Stimulated activated CD8-positive, alpha-beta memory T cell treated with anti-CD3 and anti-CD28 coated beads, Interleukin-4, amount 100 ng/mL, for 4 hours (primary cell): Measurements from ENCODE around the gene GNGT2.
A peak's percentile ranks its signal among the peaks of the same experiment; 100 is the strongest.

Experiments used
- DNase-seq, 2 donors: peaks; one replicate each; pipeline ENCODE4 v3.0.0-alpha.2; 2020; ENCODE audit warnings: low read depth in 2 of 2, low spot score in 1 of 2

GNGT2 gene

GRCh38 chr17:49210158-49211029 lies at the start of gene GNGT2, which contains the start of gene ABI3:
Gene GNGT2, minus strand, starts transcription at chr17:49210574. Its CDS starts 3,152 bp downstream, at chr17:49207422.
Gene ABI3, plus strand, starts transcription at chr17:49210707. Its CDS starts 18 bp downstream, at chr17:49210725.
- no peak for DNase-seq

GRCh38 chr17:49259663-49260010 lies 49.3 kb upstream of the GNGT2 start:
- DNase-seq: no peak

GRCh38 chr17:49258394-49258793 lies 48.0 kb upstream of the GNGT2 start:
- no peak for DNase-seq

- no peak for DNase-seq
Measured at GRCh38 chr17:49255125-49255524, 44.8 kb upstream of the GNGT2 start.

GRCh38 chr17:49254066-49254465 lies 43.7 kb upstream of the GNGT2 start:
- no peak for DNase-seq

- no peak for DNase-seq
Measured at GRCh38 chr17:49252148-49252695, 41.8 kb upstream of the GNGT2 start.

- no peak for DNase-seq
Measured at GRCh38 chr17:49249890-49250522, 39.6 kb upstream of the GNGT2 start.

- DNase-seq: no peak
Measured at GRCh38 chr17:49249292-49249794, 39.0 kb upstream of the GNGT2 start.

GRCh38 chr17:49247944-49248343 lies 37.6 kb upstream of the GNGT2 start:
- DNase-seq: no peak

- no peak for DNase-seq
Measured at GRCh38 chr17:49244839-49245238, 34.5 kb upstream of the GNGT2 start.

- no peak for DNase-seq
Measured at GRCh38 chr17:49242813-49243212, 32.4 kb upstream of the GNGT2 start.

GRCh38 chr17:49241692-49242397 lies 31.5 kb upstream of the GNGT2 start:
- DNase-seq: no peak

GRCh38 chr17:49241040-49241439 lies 30.7 kb upstream of the GNGT2 start:
- no peak for DNase-seq

GRCh38 chr17:49240619-49241018 lies 30.2 kb upstream of the GNGT2 start:
- DNase-seq: no peak

- DNase-seq: no peak
Measured at GRCh38 chr17:49239963-49240362, 29.6 kb upstream of the GNGT2 start.

GRCh38 chr17:49235896-49236295 lies 25.5 kb upstream of the GNGT2 start:
- no peak for DNase-seq

GRCh38 chr17:49234509-49235080 lies 24.2 kb upstream of the GNGT2 start:
- DNase-seq: no peak

- DNase-seq: no peak
Measured at GRCh38 chr17:49231563-49231894, 21.2 kb upstream of the GNGT2 start.

GRCh38 chr17:49230636-49231562 lies 20.5 kb upstream of the GNGT2 start, which contains the start of gene PHOSPHO1:
Gene PHOSPHO1, minus strand, starts transcription at chr17:49230787. Its CDS starts 4,096 bp downstream, at chr17:49226691.
- peak; percentile 64 to 74 for DNase-seq
